Measurements from ENCODE around the gene WDFY1. TPM values are rescaled to one million over a fixed set of nuclear protein-coding genes. Genes with fewer than 3 reads are reported as not detected.

WDFY1 gene
- total RNA-seq, 4 donors from 2014 or later = 33.1 to 61.8 (median 50.4) TPM

DNA sequence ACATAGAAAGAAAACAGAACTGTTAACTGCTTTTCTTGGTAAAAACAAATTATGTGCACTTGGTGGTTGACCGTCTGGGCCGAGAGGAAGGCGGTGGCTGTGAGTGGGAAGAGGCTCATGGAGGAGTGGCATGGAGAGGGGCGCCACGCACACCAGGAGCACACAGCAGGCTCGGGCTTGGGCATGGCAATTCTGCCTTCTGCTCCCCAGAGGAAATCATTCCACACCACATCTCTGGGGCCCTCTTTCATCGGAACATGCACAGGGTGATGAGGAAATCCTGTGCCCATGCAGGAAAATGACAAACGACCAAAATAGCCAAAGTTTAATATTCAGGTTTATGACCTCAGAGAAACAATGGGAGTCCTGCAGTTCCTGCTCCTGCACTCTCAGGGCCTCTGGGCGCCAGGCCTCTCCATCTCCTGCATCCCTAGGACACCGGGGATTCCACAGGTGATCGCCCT lies 26.4 kb downstream of the WDFY1 start:
- 73 to 77% methylated on average over 11 of the region's 11 CpGs for WGBS, 2 donors
- TF ChIP-seq POLR2A (IDR thresholded peaks at IDR 0.05) (no peak), EP300 (IDR thresholded peaks at IDR 0.05) (no peak)
- TF ChIP-seq, protein P1, sequence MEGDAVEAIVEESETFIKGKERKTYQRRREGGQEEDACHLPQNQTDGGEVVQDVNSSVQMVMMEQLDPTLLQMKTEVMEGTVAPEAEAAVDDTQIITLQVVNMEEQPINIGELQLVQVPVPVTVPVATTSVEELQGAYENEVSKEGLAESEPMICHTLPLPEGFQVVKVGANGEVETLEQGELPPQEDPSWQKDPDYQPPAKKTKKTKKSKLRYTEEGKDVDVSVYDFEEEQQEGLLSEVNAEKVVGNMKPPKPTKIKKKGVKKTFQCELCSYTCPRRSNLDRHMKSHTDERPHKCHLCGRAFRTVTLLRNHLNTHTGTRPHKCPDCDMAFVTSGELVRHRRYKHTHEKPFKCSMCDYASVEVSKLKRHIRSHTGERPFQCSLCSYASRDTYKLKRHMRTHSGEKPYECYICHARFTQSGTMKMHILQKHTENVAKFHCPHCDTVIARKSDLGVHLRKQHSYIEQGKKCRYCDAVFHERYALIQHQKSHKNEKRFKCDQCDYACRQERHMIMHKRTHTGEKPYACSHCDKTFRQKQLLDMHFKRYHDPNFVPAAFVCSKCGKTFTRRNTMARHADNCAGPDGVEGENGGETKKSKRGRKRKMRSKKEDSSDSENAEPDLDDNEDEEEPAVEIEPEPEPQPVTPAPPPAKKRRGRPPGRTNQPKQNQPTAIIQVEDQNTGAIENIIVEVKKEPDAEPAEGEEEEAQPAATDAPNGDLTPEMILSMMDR (IDR thresholded peaks at IDR 0.05) = no peak
- Histone ChIP-seq H3K27ac (no peak overlapping the region), H3K36me3 (peaks cover 0 to 33% (median 0%) of the 10 kb centered on the region in 3 donors), H3K4me1 (peaks cover 0 to 3% (median 0%) of the 10 kb centered on the region in 4 donors), H3K9me3 (no peaks in the 10 kb centered on the region), H3K4me3 (no peak overlapping the region), H3K27me3 (no peaks in the 10 kb centered on the region)
- DNase-seq (ENCODE audit: low spot score in 2 of 2) = no peak

DNA sequence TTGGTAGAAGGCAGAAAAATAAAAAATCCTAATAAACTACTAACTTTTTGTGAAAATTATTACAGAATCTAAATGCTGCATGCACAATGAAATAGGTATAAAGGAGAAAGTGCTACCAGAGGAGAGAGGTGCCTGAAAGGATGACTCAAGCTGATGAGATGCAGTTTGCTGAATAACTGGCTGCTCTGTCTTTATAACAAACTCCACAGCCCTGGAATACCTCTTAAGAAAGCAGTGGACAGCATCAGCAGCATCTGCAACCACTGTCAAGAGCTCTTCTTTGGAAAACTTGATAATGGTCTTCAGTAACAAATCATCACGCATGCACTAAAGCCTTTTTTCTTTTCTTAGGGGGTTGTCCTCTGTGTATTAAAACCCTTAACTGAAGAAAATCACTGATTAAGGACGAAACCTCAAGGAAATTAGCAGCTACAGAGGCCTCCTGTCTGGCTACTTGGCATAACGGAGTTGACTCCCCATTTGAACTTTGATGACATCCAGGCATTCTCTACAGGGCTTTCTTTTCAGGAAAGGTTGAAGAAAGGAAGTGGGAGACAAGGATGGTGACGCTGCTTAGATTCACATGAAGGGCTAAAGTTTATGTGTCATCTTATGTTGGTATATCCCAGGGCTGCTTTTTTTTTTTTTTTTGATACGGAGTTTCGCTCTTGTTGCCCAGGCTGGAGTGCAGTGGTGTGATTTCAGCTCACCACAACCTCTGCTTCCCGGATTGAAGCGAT lies 28.8 kb downstream of the WDFY1 start:
- 91 to 92% methylated on average over 8 of the region's 8 CpGs for WGBS, 2 donors
- no peak for DNase-seq (ENCODE audit: low spot score in 2 of 2)
- no peak overlapping the region for H3K27ac ChIP-seq
- no peaks in the 10 kb centered on the region for H3K27me3 ChIP-seq
- H3K36me3 ChIP-seq = peaks cover 0 to 44% (median 0%) of the 10 kb centered on the region in 3 donors
- no peak overlapping the region for H3K4me3 ChIP-seq
- no peaks in the 10 kb centered on the region for H3K9me3 ChIP-seq
- TF ChIP-seq EP300 (IDR thresholded peaks at IDR 0.05) = no peak
- TF ChIP-seq, protein P1 (IDR thresholded peaks at IDR 0.05) = no peak
- TF ChIP-seq POLR2A (IDR thresholded peaks at IDR 0.05) = no peak
- H3K4me1 ChIP-seq = peaks cover 0 to 3% (median 0%) of the 10 kb centered on the region in 4 donors

DNA sequence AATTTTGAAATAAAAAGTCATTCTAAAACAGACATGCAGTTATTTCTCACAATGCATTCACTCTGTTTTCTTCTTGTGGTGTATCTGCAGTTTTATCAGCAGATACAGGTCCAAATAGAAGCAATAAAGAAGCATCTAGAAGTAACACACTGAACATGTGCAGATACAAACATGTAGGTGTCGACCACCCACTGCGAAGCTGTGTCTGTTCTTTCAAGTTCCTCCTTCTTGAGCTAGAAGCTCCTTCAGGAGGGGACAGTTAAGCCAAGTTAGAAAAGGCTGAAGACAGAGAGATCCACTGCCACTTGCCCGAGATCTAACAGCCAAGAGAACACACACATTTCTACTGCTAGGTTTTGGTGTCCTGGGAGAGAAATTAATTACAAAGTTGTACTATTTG lies 30.1 kb downstream of the WDFY1 start:
- DNase-seq (ENCODE audit: low spot score in 2 of 2) = no peak

DNA sequence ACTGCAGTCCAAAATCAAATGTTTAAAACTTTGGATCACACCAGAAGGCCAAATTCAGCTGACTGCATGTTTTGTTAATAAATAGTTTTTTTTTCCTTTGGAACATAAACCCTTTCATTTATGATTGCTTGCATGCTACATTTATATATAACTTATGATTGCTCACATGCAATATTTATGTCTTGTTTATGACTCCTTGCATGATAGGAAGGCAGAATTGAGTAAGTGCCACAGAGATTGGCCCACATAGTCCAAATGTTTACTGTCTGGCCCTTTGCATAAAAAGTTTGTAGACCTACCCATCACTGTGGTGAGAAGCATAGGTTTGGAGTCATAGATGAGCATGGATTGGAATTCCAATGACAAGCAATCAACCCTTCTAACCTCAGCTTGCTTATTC lies 30.8 kb downstream of the WDFY1 start:
- no peak for TF ChIP-seq EP300 (IDR thresholded peaks at IDR 0.05)
- no peak for TF ChIP-seq POLR2A (IDR thresholded peaks at IDR 0.05)
- TF ChIP-seq, protein P1 (IDR thresholded peaks at IDR 0.05) = no peak
- Histone ChIP-seq H3K4me3 (no peak overlapping the region), H3K9me3 (no peaks in the 10 kb centered on the region), H3K4me1 (peaks cover 0 to 7% (median 2%) of the 10 kb centered on the region in 4 donors), H3K36me3 (peaks cover 0 to 44% (median 0%) of the 10 kb centered on the region in 3 donors), H3K27ac (no peak overlapping the region), H3K27me3 (no peaks in the 10 kb centered on the region)
- DNase-seq (ENCODE audit: low spot score in 2 of 2) = no peak

More for the DNA sequence above, 30.1 kb downstream of the WDFY1 start:
- Histone ChIP-seq H3K27me3 (no peaks in the 10 kb centered on the region), H3K4me1 (peaks cover 0 to 5% (median 0%) of the 10 kb centered on the region in 4 donors), H3K4me3 (no peak overlapping the region), H3K27ac (no peak overlapping the region), H3K36me3 (peaks cover 0 to 44% (median 0%) of the 10 kb centered on the region in 3 donors), H3K9me3 (no peaks in the 10 kb centered on the region)
- WGBS, 2 donors = 90% methylated on average over 3 of the region's 3 CpGs
- TF ChIP-seq EP300 (IDR thresholded peaks at IDR 0.05) (no peak), POLR2A (IDR thresholded peaks at IDR 0.05) (no peak)
- TF ChIP-seq, protein P1 (IDR thresholded peaks at IDR 0.05) = no peak

DNA sequence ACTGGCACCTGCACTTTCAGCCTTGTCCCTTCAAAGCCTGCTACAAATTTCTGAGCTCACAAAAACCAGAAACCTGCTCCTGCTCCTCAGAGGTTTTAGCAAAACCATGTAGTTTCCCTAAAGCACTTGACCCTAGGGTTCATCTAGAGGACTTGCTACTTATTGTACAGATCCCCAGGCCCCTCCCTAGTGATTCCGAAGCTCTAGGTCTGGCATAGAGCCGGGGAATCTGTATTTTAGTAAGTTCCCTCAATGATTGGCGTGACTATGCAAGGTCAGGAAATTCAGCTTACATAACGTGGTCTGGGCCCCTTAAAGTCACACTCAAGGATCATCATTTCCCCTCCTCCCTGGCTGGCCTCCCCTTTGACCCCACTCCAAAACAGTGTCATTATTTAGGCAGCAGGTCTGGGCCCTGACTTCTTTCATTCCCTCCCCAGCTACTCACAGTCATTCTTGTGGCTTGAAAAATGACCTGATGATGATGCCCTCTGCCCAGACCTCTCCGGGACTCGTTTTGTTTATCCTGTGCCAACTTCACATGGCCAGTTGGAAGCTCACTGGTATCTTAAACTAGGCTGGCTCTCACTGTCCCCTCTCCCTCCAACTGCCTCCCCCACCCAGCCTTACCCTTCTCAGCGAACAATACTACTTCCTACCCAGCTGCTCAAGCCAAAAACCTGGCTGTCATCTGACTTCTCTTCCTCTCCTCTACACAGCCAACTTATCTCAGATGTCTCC lies 36.0 kb downstream of the WDFY1 start:
- H3K27me3 ChIP-seq = no peaks in the 10 kb centered on the region
- H3K36me3 ChIP-seq = peaks cover 0 to 19% (median 0%) of the 10 kb centered on the region in 3 donors
- peaks cover 0 to 11% (median 3%) of the 10 kb centered on the region in 4 donors for H3K4me1 ChIP-seq
- no peaks in the 10 kb centered on the region for H3K9me3 ChIP-seq
- DNase-seq (ENCODE audit: low spot score in 2 of 2) = no peak
- H3K4me3 ChIP-seq = no peak overlapping the region
- WGBS, 2 donors = 74% methylated on average over 7 of the region's 7 CpGs
- no peak overlapping the region for H3K27ac ChIP-seq
- TF ChIP-seq POLR2A (IDR thresholded peaks at IDR 0.05) (no peak), EP300 (IDR thresholded peaks at IDR 0.05) (no peak)
- TF ChIP-seq, protein P1 (IDR thresholded peaks at IDR 0.05) = no peak
